Uterus (tissue), 2 donors: ENCODE results near the gene KDELR3.

Experiments
- POLR2A ChIP-seq, 2 donors: fragments of 450-650 bp; IDR thresholded peaks; one replicate each; pipeline ENCODE4 v1.6.1; 2016; ENCODE audit warnings: antibody characterized with exemption in 2 of 2, mild to moderate bottlenecking in 1 of 2, moderate library complexity in 1 of 2
- TF ChIP-seq, protein P1 (sequence below), 4 experiments: fragments of 200-600 bp in 2 of 4; fragments of 450-650 bp in 2 of 4; sonication (generic) in 2 of 4; IDR thresholded peaks; one replicate each; pipeline ENCODE4 v1.5.1; 2016 to 2019; ENCODE audit warnings: antibody characterized with exemption in 4 of 4, mild to moderate bottlenecking in 2 of 4, moderate library complexity in 1 of 4

DNA sequence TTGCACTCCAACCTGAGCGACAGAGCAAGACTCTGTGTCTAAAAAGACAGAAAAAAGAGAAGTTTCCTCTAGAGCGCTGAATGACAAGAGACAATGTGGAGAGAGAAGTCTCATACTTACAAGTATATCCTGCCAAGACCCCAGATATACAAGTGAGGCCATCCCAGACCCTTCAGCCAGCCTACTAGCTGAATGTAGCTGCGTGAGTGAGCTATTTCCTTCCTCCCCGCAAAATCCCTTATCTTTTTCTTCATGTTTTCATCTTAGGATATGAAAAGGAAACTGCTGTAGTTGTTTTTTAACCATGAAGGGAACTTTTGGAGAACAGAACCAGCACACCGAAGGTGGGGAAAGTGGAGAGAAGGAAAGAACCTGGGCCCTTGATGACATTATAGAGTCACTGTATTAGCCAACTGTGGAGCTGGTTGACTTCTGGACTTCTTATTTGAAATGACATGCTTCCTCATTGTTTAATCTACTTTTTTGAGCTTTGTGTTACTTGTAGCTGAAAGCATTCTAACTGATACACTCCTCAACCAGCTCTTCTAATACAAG, 42.6 kb downstream of the KDELR3 start:
- TF ChIP-seq, protein P1, sequence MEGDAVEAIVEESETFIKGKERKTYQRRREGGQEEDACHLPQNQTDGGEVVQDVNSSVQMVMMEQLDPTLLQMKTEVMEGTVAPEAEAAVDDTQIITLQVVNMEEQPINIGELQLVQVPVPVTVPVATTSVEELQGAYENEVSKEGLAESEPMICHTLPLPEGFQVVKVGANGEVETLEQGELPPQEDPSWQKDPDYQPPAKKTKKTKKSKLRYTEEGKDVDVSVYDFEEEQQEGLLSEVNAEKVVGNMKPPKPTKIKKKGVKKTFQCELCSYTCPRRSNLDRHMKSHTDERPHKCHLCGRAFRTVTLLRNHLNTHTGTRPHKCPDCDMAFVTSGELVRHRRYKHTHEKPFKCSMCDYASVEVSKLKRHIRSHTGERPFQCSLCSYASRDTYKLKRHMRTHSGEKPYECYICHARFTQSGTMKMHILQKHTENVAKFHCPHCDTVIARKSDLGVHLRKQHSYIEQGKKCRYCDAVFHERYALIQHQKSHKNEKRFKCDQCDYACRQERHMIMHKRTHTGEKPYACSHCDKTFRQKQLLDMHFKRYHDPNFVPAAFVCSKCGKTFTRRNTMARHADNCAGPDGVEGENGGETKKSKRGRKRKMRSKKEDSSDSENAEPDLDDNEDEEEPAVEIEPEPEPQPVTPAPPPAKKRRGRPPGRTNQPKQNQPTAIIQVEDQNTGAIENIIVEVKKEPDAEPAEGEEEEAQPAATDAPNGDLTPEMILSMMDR (IDR thresholded peaks at IDR 0.05), result no peak
- no peak for TF ChIP-seq POLR2A (IDR thresholded peaks at IDR 0.05)
